GM12872 (cell line): ENCODE results near the gene CBLL1.

Experiments
- CTCF ChIP-seq: IDR thresholded peaks from 3 replicates; pipeline ENCODE4 v1.5.1; 2011; ENCODE audit warnings: low read depth, mild to moderate bottlenecking, low read length, moderate library complexity; ENCODE audit not compliant: insufficient read depth

CBLL1 gene

DNA sequence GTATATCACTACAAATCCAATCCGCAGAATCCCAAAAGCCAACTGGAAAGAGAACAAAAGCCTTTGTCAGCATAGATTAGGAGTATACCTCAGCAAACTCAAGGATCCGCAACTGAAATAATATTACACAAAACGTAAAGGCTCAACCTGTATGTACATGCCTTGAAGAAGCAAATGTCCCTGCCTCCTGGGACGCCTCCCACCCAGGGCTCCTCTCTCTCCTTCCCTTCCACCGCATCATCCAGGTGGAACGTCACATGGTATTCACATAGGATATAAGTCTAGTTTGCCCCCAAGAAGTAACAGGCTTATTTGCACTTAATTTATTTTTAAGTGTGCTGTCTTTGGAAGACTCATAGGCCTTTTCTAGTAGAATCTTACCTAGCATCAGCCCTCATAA lies 45.7 kb downstream of the CBLL1 start:
- TF ChIP-seq CTCF = no peak

- TF ChIP-seq CTCF = no peak
These were observed 48.4 kb downstream of the CBLL1 start for GRCh38 chr7:107792364-107792763.

- no peak for TF ChIP-seq CTCF
These were observed 55.8 kb downstream of the CBLL1 start for GRCh38 chr7:107799647-107800264.

DNA sequence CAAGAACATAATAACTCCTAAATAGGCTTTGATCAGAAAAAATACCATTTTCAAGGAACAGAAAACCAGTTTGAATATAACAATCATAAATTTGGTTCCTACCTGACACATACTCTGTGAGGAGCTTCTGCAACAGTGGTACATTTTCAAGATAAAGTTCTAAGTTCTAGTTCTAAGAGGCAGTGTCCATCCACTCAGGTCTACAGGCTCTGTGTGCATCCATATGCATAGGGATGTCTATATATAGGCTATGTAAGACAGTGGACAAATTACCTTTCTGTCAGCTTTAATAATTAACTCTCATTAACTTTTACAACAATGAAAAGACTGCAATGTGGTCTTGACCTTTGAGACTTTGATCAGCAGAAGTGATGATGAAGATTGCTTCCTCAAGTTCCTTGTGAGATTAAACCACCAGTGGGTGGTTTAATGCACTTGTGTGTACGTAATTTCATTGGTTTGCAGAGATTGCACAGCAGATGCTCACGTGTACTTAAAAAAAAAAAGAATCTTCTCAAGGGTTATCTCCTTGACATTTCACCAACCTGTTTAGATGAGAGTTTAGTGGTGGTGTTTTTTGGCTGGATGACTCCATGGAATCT lies 59.2 kb downstream of the CBLL1 start, which contains the start of gene SLC26A3:
Gene SLC26A3 (minus strand): TSS at position 215 of the 602 bp plus-strand sequence. CDS start 8,714 bp downstream, outside the sequence.
- TF ChIP-seq CTCF = no peak

DNA sequence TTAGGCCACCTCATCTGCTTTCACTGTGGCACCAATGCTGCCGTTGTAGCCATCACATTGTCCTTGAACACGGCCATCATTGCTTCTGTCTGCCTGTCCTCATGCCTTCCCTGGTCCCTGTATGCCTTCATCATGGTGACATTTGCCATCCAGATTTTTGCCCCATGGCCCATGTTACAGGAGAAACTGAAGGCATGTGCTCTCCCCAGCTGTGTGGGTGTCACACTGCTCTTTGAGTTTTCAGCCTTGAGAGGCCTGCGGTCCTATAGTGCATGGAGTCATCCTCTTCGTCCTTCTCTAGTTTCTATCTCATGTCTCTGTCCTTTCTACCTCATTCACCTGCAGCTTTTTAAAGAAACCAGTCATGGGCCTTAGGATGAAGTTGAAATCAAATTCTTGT lies 65.2 kb downstream of the CBLL1 start:
- no peak for TF ChIP-seq CTCF

DNA sequence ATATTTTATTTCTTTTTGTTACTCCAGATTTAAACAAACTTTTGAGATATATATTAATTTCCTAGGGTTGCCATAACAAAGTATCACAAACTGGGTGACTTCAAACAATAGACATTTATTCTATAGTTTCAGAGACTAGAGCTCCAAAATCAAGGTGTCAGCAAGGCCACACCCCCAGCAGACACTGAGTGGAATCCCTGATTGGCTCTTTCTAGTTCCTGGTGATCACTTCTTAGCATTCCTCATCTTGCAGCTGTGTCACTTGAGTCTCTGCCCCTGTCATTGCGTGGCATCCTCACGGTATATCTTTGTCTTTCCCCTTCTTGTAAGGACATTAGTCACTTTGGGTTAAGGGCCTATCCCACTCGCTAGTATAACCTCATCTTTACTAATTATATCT lies 66.7 kb downstream of the CBLL1 start:
- TF ChIP-seq CTCF = no peak
